Measurements from ENCODE around the gene DNMT1. TPM values are rescaled to one million over a fixed set of nuclear protein-coding genes. Genes with fewer than 3 reads are reported as not detected.

Gene DNMT1
- total RNA-seq, 1 donor from 2014 or later = 333 TPM

DNA sequence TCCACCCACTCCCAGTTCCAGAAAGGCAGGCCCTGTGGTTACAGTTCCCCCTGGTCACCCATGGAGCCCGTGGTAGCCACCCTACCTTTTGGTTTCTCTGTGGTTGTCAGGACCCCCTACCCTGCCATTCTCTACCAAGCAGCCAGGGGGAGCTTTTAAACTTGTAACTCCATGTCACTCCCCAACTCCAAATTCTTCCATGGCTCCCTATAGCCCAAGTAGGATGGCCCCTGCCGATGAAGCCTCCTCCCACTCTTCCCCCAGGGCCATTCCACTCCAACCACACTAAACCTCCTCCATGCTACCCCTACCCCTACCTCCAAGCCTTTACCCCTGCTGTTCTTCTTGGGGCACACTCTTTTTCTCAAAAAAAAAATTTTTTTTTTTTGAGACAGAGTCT is 34.2 kb upstream of the DNMT1 start:
- Mint-ChIP-seq H3K27ac (ENCODE audit: unreplicated experiment) (peak overlapping the region; percentile 35), H3K4me1 (peaks cover 20% of the 10 kb centered on the region), H3K36me3 (ENCODE audit: low read depth) (peaks cover 4% of the 10 kb centered on the region)

DNA sequence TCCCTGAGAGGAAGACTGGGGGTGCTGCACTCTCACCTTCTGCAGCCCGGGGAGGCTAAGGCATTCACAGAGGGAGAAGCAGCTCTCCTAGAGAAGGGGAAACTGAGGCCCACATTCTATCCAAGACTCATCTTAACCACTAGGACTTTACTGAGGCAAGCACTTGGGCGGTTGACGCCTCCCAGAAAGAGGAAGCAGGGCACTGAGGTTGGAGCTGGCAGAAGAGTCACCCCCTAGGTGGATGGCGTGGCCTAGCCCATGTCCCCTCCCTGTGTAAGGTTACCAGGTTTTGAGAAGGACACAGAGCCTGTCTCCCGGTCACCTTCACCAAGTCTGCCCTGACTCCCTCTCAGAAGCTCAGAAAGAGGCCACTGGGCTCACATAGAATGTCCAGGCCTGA is 33.6 kb upstream of the DNMT1 start:
- H3K27me3 Mint-ChIP-seq (ENCODE audit: low read depth) = peaks cover 2% of the 10 kb centered on the region
- peak overlapping the region; percentile 86 for H3K4me3 Mint-ChIP-seq
- H3K9me3 Mint-ChIP-seq = no peaks in the 10 kb centered on the region
- no peak for DNase-seq (ENCODE audit: low read depth, low spot score)
- no peak overlapping the region for H3K27ac Mint-ChIP-seq (ENCODE audit: unreplicated experiment)
- H3K4me1 Mint-ChIP-seq = peaks cover 20% of the 10 kb centered on the region
- TF ChIP-seq, protein P1, sequence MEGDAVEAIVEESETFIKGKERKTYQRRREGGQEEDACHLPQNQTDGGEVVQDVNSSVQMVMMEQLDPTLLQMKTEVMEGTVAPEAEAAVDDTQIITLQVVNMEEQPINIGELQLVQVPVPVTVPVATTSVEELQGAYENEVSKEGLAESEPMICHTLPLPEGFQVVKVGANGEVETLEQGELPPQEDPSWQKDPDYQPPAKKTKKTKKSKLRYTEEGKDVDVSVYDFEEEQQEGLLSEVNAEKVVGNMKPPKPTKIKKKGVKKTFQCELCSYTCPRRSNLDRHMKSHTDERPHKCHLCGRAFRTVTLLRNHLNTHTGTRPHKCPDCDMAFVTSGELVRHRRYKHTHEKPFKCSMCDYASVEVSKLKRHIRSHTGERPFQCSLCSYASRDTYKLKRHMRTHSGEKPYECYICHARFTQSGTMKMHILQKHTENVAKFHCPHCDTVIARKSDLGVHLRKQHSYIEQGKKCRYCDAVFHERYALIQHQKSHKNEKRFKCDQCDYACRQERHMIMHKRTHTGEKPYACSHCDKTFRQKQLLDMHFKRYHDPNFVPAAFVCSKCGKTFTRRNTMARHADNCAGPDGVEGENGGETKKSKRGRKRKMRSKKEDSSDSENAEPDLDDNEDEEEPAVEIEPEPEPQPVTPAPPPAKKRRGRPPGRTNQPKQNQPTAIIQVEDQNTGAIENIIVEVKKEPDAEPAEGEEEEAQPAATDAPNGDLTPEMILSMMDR (conservative IDR thresholded peaks at IDR 0.05) = no peak
- peaks cover 5% of the 10 kb centered on the region for H3K36me3 Mint-ChIP-seq (ENCODE audit: low read depth)

More for the DNA sequence above, 34.2 kb upstream of the DNMT1 start:
- DNase-seq (ENCODE audit: low read depth, low spot score) = no peak
- TF ChIP-seq, protein P1 (conservative IDR thresholded peaks at IDR 0.05) = peak; percentile 59
- Mint-ChIP-seq H3K27me3 (ENCODE audit: low read depth) (peaks cover 2% of the 10 kb centered on the region), H3K4me3 (peak overlapping the region; percentile 83), H3K9me3 (no peaks in the 10 kb centered on the region)

DNA sequence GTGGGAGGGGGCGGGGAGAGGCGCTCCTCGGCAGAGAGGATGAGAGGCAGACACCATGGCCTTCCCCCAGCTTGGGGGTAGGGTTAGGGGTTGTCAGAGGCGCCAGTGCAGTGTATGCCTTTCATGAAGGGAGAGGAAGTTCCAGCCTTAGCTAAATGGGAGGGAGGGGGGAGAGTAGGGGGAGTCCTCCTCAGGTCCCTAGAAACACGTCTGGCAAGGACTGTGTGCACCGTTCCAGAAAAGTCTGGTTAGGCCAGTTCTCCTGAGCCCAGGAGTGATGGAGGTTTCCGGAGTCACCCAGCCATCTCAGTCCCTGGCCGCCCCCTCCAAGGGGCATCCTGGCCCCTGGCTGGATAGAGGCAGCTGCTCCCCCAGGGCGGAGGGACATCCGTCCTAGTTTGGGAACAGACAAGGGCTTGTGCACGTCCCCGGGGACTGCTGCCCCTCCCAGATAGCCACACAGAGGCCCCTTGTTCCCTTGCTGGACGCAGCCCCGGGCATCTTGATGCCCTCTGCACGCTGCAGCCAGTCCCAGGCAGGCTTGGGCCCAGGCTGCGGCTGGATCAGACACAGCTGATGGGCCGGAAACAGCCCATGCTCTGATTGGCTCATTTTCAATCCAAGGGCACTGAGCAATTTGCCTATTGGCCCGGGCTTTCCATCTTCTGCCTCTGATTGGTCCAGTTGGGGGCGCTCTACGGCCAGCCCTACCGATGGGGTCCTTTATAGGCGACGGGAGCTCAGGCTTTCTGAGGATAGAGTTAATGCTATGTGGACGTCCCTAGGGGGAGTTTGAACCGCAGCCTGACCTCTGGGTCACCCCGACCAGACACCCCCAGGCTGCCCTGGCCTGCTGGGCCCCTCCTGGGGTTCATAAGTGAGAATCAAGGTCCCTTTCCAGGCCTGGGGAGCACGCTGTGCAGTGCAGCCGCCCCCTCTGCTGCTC is 32.5 kb upstream of the DNMT1 start:
- Mint-ChIP-seq H3K9me3 (no peaks in the 10 kb centered on the region), H3K36me3 (ENCODE audit: low read depth) (peaks cover 5% of the 10 kb centered on the region), H3K27me3 (ENCODE audit: low read depth) (peaks cover 2% of the 10 kb centered on the region), H3K4me1 (peaks cover 20% of the 10 kb centered on the region), H3K27ac (ENCODE audit: unreplicated experiment) (peak overlapping the region; percentile 43), H3K4me3 (peak overlapping the region; percentile 86)
- peak; percentile 60 for DNase-seq (ENCODE audit: low read depth, low spot score)
- TF ChIP-seq, protein P1 (conservative IDR thresholded peaks at IDR 0.05) = no peak

DNA sequence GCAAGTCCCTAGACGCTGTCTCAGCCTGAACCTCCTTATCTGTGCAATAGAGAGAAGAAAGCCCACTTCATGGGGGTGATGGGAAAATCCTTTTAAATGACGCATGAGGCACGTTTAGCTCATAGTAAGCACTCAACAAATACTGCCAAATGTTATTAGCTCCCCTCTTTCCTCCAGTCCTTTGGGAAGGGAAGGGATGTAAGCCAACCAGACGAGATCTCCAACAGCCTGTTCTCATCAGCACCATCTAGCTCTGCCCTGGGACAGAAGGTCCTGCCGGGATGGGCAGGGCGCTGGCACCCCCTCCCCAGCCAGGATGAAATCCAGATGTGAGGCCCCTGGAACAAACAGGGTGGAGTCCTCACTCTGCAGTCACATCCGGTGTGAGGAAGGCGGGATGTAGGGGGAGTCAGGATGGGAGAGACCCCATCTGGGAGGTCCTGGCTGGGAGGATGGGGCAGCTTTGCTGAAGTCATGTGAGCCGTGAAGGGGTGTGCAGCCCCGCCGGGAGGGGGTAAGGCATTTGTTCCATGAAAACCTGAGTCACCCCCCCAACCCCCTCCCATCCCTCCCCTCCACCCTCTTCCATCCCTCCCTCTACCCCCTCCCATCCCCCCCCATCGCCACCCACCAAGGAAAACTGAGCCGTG is 31.7 kb upstream of the DNMT1 start:
- Mint-ChIP-seq H3K9me3 (no peaks in the 10 kb centered on the region), H3K4me3 (peak overlapping the region; percentile 86), H3K36me3 (ENCODE audit: low read depth) (peaks cover 5% of the 10 kb centered on the region), H3K27ac (ENCODE audit: unreplicated experiment) (peak overlapping the region; percentile 93), H3K27me3 (ENCODE audit: low read depth) (peaks cover 2% of the 10 kb centered on the region), H3K4me1 (peaks cover 20% of the 10 kb centered on the region)
- DNase-seq (ENCODE audit: low read depth, low spot score) = peak; percentile 36
- TF ChIP-seq, protein P1 (conservative IDR thresholded peaks at IDR 0.05) = no peak

DNA sequence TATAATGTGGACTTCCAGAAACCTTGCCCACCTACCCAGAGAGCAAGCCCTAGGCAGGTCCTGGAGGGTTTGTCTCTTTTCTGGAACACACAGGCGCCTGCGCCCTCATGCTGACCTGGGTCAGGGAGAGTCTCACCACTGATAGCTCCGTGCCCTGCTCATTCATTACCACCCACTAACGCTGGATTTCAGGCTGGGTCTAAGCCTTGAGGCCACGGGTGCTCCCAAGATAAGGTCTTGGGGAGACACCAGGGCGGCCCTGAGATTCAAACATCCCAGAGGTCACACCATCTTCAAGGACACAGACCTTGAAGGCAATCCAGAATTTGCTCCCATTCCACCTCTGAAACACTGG is 31.2 kb upstream of the DNMT1 start:
- Mint-ChIP-seq H3K36me3 (ENCODE audit: low read depth) (peaks cover 5% of the 10 kb centered on the region), H3K27ac (ENCODE audit: unreplicated experiment) (peak overlapping the region; percentile 93), H3K9me3 (no peaks in the 10 kb centered on the region), H3K4me1 (peaks cover 20% of the 10 kb centered on the region), H3K27me3 (ENCODE audit: low read depth) (peaks cover 2% of the 10 kb centered on the region), H3K4me3 (peak overlapping the region; percentile 68)
- TF ChIP-seq, protein P1 (conservative IDR thresholded peaks at IDR 0.05) = no peak
- no peak for DNase-seq (ENCODE audit: low read depth, low spot score)

All from neural crest cell (in vitro differentiated cells).